Ecto neural progenitor cell (in vitro differentiated cells): ENCODE data around the gene FRS3.
"Not testable (repeated sequence)": the region's sequence is repeated elsewhere in the genome, so short reads cannot be mapped to it uniquely, and the experiment has no call there.

Experiments used
- DNase-seq: peaks from one replicate; pipeline ENCODE4 v3.0.0-alpha.2; 2018; ENCODE audit warnings: low spot score

FRS3 gene

DNA sequence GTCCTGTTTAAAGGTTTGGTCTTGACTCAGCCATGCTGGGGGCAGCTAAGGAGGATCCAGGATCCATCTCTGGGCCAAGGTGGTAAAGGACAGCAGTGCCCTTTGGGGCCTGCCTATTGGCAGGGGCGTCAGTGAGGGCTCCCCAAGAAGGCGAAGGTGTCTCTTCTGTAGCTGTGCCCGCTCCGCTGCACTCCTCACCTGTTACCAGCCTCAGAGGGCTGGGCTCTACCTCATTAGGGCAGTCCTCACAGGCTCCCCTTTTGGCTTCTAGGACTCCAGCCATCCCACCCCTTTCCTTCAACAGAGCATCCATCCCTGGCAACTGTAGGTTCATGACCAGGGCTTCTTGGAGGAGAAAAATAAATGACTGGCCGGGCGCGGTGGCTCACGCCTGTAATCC lies 10.3 kb downstream of the FRS3 start:
- no peak for DNase-seq

DNA sequence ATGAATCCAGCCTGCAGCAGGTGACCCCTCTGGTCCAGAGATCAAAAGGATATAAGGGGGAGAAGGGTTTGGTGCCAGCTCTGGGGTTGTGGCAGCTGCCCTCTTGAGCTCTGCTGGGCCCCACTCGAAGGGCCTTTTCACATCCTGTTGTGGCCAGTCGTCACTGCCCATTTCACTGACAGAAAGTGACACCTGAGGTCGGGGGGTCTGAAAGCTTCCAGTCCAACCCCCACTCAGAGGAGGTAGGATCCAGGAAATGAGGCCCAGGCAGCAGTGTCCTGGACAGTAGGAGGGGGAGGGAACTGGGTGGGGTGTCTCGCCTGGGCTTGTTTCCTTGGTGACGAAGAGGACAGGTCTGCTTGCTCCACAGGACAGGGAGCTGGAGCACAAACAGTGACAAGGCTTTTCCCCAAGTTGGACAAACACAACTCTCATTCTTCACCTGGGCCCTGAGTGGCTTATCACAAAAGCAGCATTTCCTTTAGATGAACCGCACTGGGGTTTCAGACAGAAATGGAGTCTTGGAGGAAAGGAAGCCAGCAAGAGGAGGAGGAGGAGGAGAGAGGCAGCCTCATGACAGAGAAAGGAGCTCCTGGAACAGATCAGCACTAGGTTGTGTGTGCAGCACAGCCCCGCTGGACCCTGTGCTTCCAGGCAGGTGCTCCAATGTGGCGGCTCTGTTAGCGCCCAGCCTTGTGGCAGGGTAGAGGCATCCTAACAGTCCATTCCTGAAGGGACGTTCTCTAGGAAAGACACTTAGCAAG lies 11.0 kb downstream of the FRS3 start:
- DNase-seq: no peak

DNA sequence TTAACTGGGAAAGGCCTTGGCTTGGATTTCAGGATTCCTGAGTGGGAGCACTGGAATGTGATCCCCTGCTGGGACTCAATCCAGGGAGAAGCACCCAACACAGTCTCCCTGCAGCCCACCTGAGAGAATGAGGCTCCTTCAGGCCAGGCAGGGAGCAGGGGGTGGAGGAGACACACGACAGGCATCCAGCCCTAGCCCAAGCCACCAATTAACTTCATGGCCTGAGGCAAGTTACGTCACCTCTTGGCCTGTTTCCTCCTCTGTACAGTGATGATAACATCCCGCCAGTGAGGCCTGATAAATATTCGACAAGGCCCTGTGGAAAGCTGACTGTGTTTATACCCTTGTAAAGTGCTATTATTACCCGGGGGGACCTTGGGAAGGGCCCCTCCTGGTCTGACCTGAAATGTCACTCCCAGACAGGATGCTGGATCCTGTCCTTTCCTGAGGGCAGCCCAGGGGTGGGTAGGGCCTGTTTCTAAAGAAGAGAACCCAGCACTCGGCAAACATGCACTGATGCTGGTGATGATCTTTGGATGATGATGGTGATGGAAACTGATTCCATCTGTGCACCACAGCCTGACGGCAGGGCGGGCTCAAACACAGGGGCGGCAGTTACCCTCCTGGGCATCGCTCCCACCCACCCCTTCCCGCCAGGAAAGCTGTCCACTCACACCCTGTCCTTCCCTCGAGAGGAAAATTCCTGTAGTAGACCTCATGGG lies 12.4 kb downstream of the FRS3 start:
- DNase-seq: no peak

DNA sequence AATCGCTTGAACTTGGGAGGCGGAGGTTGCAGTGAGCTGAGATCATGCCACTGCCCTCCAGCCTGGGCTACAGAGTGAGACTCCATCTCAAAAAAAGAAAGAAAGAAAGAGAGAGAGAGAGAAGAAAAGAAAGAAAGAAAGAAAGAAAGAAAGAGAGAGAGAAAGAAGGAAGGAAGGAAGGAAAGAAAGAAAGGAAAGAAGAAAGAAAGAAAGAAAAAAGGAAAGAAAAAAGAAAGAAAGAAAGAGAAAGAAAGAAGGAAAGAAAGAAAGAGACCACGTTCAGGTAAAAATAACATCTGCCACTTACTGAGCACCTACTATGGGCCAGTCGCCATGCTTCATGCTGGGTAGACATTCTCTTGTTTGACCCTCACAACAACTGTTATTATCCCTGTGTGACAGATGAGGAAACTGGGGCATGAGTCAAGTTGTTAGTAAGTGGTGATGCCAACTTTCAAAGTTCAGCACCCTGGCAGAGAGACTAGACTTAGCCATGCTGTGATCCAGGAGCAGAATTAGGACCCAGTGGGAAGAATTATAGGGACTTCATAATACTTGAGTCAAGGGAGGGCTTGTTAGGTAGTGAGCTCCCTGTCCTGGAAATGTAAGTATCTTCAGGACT lies 13.5 kb downstream of the FRS3 start:
- DNase-seq: not testable (repeated sequence)

DNA sequence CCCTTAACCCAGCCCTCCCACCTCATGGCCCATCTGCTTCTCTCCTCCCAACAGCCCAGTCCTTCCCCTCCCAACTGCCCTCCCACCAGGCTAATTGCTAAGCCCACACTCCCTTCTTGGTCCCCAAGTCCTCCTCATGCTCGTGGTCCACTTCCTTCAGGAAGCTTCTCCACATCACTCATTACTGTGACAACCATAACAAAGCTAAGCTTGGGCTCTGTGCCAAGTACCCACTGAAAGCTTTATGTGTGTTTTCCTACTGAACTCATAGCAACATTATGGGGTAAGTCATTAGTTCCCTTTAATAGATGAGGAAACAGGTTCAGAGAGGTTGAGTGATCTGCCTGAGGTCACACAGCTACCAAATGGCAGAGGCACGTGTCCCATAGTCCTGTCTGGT lies 16.2 kb downstream of the FRS3 start:
- DNase-seq: no peak

DNA sequence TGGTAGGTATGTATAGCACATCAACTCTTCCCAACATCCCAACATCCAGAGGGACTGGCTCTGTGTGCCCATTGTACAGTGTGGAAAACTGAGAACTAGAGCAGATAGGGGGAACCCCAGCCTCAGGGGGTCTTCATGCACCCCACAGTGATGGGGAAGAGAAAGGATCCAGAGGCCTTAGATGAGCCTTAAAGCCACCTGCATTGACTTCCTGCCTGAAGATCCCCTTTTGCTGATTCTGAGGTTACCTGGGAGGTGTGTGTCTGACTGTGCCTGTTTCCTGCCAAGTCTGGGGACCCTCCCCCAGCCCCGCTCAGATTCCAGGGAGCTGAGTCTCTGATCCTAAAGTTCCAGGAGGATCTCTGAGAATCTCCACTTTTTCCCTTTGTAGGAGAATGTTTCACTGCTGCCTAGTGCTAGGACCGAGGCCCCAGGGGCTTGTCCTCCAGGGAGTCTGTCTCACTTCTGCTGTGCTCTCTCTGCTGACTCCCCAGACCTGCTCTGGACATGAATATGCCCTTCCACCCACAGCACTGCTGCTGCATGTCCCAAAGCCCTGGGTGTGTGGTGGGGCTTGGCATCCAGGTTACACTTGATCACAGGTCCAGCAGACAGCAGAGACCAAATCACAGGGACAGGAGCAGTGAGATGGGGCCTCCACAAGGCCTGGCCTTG lies 19.7 kb downstream of the FRS3 start:
- DNase-seq: no peak

DNA sequence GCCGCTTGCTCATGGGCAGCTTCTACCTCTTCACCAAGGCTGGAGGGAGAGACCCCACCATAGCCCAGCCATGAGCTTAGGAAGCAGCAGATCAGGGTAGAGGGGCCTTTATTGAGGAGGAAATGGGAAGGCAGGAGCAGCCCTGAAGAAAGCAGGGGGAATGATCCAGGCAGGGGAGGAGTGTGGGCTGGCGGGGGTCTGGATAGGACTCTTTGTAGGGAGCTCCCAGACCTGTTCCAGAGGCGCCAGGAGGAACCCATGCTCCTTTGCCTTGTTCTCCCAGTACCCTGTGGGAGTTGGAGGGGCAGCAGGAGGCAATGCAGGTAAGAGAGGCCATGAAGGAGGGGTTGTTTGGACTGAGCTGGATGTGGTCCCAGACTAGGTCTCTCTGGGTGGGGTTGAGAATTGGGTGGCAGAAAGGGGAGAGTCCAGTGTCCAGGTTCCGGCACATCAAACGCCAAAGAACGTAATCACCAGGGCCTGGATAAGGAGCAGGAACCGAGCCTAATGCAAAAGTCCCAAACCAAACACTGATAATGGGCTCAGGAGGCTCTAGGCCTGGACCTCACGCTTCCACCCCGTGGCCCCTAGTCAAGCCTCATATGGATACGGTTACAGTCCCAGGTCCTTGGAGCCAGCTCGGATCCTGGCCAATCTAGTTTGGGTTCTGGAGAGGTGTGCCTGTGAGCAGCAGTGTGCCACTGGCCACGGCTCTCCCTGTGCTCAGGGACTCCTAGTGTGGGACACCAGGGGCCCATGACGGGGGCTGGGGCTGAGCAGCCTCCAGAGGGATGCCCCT lies 20.4 kb downstream of the FRS3 start:
- no peak for DNase-seq

DNA sequence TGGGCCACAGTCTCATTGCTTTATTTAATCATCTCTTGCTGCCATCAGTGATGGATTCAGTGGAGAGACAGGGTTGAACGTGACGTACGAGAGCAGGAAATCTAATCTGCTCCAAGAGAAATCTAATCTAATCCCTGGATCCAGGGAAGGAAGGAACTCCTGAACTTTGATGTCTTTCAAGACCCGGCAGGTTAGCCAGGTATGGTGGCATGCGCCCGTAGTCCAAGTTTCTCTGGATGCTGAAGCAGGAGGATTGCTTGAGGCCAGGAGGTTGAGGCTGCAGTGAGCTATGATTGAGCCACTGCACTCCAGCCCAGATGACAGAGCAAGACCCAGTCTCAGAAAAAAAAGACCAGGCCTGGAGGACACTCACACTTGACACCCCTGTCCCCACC lies 21.1 kb downstream of the FRS3 start:
- DNase-seq: no peak

DNA sequence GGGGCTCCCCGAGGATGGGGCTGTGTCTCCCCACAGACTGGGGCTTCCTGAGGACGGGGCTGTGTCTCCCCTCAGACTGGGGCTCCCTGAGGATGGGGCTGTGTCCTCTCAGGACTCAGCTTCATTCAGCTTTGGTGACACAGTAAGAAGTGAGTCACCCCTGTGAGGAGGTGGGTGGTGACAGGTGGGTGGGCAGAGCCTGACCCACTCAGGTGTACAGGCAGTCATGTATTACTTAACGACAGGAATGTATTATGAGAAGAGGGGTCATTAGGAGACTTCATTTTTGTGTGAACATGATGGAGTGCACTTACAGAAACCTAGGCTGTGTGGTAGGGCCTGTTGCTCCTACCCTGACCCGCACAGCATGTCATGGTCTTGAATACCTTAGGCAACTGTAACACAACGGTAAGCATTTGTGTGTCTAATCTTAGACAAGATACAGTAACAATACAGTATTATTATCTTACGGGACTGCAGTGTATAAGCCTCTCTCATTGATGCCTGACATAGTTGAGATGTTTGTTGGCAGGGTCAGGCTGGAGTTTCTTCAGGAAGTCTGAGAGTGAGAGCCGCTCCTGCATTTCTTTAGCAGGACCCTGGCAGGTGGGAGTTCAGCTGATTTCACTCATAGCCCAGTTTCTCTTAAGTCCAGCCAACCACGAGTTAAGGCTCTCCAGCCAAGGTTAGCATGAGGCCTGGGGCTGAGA lies 21.6 kb downstream of the FRS3 start:
- DNase-seq: no peak

DNA sequence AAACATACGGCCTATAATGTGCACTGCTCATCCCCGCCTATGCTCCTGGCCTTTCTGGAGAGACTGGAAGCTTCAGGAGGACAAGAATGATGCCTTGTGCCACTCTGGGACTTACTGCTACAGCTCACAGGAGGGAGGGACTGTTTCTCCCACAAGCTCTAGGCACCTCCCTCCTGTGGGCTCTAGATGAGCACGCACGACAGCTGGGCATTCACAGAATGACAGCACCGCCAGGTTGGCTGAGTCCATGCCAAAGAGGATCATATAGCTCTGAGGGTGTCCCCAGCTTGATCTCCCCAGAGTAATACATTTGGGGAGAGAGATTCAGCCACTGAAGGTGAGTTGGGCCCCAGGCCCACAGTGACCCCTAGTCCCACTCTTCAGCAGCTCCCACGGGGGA lies 22.4 kb downstream of the FRS3 start:
- no peak for DNase-seq

DNA sequence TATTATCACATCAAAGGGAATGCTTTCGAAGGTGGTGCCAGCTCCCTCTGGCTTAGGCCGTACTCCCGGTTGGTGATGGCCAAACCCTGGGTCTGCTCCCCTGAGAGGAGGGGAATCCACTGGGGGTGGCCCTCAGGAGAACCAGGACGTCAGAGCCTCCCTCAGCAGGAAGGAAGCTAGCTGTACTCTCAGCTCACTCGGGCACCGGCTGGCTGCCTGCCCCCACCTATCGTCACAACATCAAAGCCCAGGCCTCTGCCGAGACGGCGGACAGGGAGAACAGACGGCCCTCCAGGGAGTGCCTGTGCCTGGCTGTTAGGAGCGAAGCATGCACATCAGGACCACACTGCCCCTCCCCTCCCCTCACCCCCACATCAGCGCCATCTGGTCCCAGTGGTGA lies 23.3 kb downstream of the FRS3 start:
- no peak for DNase-seq

DNA sequence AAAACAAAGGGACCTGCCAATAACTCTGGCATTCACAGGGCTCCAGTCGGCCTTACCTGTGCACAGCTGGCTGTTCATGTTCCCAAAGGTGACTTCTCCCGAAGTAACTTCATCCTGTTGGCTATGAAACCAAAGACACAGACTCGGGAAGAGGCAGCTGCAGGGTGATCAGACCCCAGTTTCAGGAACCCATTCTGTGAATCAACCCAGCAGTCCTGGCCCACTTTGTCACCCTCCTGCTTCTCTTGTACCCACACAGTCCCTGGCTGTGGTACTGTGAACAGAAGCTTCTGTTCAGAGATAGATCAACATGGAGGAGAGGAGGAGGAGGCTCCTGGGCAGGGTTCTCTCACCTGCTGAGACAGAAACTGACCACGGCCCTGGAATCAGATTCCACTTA lies 23.8 kb downstream of the FRS3 start:
- DNase-seq: no peak

DNA sequence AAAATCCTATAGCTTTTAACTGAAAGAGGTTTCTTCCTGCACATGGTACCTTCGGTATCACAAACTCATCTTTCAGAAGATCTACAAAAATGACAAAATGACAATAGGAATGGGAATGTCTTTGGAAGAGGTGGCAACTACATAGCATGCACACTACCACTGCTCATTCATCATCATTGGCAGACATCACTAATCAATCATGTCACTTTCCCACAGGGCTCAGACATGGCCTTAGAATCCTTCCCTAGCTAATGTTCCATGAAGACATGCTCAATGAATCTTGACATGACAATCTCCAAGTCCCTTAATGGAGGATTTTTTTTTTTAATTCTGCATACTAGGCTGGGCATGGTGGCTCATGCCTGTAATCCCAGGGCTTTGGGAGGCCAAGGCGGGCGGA lies 29.3 kb downstream of the FRS3 start:
- DNase-seq: no peak

DNA sequence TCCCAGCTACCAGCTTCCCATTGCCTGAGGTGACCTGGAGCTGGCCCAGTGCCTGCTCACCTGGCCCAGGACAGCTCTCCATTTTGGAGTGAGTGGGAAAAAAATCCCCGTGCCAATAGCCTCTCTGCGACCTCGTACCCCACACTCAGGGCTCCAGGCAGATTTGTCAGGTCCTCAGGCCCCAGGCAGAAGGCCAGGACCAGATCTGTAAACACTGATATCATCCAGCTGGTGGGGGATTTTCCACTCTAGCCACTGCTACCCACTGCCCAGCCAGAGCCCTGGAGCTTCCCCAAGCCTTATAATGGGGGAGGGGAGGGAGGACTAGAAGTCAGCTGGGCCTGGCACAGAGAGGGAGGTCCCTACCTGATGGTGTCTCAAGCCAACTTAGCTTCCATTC lies 31.2 kb downstream of the FRS3 start:
- DNase-seq: no peak

DNA sequence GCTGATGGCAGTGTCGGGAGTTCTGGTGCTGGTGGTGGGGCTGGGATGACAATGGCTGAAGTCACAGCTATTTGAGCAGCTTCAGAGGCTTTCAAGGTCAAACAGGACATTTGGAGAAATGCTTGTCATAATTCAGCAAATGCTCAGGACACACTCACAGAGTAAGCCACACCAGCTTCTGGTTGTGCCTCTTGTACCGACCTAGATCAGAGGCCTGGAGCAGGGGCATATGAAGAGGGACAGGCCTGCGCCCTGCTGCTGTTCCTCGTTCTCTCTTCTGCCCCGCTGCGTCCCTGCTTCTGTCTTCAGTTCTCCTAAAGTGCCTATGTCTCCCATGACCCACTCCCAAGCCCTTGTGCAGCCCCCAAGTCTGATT lies 31.6 kb downstream of the FRS3 start:
- DNase-seq: no peak

DNA sequence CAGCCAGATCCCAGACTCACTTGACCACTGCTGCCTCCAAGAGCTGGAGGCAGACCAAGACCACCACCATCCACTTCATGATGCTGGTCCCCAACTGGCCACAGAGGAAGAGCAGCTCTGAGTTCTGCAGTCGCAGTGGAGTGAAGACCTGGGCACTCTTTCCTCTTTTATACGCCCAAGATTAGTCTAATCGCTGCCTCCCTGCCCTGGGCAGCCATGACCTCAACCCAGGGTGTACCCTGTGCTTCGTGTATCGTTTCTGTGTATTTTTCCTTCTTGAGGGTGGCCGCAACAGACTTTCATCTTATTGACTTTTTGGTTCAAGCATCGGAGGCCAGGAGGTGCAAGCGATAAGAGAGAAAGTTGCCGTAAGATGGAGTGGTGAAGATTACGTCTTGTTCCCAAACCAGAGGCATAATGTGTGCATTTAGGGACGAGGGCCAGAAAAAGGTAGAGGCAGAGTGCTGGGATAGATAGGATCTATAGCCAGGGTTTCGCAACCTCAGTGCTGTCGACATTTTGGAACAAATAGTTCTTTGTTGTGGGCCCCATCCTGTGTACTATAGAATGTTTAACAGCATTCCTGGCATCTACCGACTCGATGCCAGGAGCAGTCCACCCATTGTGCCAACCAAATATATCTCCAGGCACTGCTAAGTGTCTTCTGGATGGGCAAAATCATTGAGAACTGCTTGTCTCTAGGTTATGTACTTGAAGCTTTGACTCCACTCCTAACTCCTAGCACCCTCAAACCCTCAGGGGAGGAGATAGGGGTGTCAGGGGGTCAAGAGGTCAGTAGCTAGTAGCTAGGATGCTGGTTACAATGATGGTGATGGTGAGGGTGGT lies 32.2 kb downstream of the FRS3 start, which contains the start of gene PGC:
PGC (minus strand) TSS at position 142 of the 846 bp plus-strand sequence; CDS start at position 79, 63 bp downstream.
- no peak for DNase-seq

DNA sequence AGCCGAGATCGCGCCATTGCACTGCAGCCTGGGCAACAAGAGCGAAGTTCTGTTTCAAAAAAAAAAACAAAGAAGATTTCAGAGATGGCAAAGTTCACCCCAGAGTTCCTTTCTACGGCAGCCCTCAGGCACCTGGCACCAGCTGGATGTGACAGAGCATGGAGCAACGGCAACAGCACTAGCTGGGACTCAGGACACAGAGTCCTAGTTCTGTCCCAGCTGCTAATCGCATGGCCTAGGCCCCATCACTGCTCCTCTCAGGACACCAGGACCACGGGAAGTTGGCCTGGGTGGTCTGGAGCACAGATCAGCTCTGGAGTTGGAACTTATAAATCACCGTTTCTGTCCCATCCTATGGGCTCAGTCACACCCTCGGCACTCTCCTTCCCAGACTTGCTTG lies 33.6 kb downstream of the FRS3 start:
- no peak for DNase-seq

DNA sequence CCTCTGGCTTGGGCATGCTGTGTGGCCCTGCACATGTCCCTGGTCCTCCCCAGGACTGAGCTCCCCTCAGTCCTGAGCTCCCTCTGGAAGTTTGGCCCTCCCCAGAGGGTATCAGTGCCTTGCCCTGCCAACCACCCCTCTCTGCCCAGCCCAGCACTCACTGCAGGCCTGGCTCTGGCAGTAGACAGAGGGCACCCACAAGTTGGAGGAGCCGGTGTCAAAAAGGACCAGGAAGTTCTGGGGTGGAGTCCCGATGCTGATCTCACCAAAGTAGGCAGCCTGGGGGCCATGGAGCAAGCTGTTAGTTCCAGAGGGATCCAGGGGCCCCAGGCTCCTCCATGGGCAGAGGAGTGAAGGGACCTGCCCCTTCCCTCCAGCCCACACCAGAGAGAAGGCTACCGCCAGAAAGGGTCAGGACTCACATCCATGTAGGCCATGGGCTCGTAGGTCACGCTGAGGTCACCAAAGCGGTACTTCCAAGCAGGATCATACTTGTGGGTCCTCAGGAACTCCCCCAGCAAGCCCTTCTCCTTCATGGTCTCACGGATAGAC lies 35.4 kb downstream of the FRS3 start:
- DNase-seq: no peak

DNA sequence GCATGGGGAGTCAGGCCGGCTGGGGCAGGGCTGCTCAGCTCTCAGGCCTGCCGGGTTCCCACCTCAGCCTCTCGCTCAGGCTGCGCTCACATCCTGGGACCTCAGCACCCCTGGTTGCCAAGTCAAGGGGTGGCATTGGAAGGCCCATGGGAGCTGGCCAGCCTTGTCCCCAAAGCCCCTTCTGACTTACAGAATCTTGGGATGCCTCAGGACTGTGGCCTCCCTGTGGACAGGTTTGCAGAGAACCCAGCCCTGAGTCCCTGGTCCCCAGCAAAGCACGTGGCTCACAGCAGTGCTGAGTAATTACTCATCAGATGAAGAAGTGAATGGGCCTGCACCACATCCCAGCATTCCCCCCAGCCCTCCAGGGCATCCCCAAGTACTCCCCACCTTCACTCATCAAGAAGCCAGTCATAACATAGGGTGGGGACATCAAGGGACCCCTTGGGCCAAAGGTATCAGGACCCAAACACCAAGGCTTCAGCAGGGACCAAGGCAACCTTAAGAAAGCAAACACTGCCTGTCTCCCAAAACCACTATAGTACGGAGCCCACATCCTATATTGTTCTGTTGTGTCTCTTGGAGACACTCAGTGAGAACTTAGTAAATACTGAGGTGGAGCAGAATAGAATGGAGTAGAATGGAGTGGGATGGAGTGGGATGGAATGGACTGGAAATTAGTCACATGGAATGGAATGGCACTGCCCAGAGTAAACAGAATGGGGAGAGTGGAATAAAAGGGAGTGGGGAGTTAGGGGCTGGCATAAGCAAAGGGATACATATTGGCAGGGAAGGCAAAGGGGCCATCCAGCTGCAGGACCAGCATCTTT lies 36.1 kb downstream of the FRS3 start:
- no peak for DNase-seq
